Bronchial epithelial cell (primary cell): ENCODE measurements around the gene RABL6. TPM values are rescaled to one million over a fixed set of nuclear protein-coding genes. Genes with fewer than 3 reads are reported as not detected.
A peak's percentile ranks its signal among the peaks of the same experiment; 100 is the strongest.

Experiments
- DNase-seq: peaks from one replicate; pipeline ENCODE4 v3.0.0-alpha.2; 2010; ENCODE audit warnings: low read depth
- FAIRE-seq: peaks from 2 replicates; lab custom pipeline; 2011; peaks lifted over from hg19 to GRCh38; lab: Jason Lieb, UNC
- H3K27me3 ChIP-seq: 2 replicates; pipeline ENCODE4 v1.5.1; 2011; ENCODE audit warnings: low read length; ENCODE audit not compliant: control insufficient read depth, insufficient read depth
- H3K36me3 ChIP-seq: 2 replicates; pipeline ENCODE4 v1.5.1; 2011; ENCODE audit warnings: low read length; ENCODE audit not compliant: control insufficient read depth, insufficient read depth
- H3K4me3 ChIP-seq: 2 replicates; pipeline ENCODE4 v1.5.1; 2011; ENCODE audit warnings: mild to moderate bottlenecking, low read depth, low read length, control low read depth
- total RNA-seq: library from RNA; depleted of rRNA; stranded (reverse); fragments of >200 nt; gene quantifications from 2 replicates; pipeline ENCODE4 v1.2.1, GENCODE V29; 2014
- TF ChIP-seq, protein P1 (sequence below): IDR thresholded peaks from 2 replicates; pipeline ENCODE4 v1.5.1; 2011; ENCODE audit warnings: mild to moderate bottlenecking, moderate library complexity, low read length, control low read depth, inconsistent platforms; ENCODE audit not compliant: insufficient read depth, severe bottlenecking

Gene RABL6
- total RNA-seq, 1 donor from 2014 or later = 79.5 TPM

DNA sequence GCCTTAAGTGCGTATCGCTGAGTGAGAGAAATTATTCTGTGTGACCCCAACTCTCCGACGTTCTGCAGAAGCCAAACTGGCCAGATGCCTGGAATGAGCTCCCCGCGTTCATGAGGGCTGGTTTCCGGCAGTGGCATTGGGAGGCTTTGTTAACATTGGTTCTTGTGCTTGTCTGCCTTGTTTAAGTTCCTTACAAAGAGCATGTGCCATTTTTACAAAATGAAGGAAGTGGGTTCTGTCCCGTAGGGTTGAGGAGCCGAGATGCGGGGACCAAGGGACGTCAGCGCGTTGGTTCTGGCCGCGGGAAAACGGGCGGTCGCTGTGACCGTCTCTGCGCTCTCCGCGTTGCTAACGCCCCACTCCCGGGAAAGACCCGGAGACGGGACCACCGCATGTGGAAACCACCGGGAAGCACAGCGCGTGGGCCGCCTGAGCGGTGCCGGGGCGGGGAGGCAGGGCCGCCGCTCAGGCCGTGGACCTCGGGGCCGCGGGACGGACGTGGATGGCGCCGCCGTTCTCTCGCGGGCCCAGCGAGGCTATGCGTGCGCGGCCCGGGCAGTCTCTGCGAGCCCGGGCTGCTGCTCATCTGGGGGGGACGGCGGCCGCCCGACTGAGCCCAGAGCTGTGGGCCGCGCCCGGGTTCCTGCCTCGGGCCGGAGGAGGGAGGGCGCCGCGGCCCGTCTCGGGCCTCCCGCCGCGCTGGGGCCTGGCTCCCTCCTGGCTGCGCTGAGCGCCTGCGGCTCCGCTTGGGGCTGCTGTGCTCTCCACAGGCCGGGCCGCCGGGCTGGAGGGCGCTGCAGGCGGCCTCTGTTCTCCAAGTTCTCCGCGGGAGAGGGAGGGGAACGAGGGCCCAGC is 13.4 kb downstream of the RABL6 start:
- peaks cover 6% of the 10 kb centered on the region for H3K36me3 ChIP-seq
- no peaks in the 10 kb centered on the region for H3K27me3 ChIP-seq
- TF ChIP-seq, protein P1, sequence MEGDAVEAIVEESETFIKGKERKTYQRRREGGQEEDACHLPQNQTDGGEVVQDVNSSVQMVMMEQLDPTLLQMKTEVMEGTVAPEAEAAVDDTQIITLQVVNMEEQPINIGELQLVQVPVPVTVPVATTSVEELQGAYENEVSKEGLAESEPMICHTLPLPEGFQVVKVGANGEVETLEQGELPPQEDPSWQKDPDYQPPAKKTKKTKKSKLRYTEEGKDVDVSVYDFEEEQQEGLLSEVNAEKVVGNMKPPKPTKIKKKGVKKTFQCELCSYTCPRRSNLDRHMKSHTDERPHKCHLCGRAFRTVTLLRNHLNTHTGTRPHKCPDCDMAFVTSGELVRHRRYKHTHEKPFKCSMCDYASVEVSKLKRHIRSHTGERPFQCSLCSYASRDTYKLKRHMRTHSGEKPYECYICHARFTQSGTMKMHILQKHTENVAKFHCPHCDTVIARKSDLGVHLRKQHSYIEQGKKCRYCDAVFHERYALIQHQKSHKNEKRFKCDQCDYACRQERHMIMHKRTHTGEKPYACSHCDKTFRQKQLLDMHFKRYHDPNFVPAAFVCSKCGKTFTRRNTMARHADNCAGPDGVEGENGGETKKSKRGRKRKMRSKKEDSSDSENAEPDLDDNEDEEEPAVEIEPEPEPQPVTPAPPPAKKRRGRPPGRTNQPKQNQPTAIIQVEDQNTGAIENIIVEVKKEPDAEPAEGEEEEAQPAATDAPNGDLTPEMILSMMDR = no peak
- no peak overlapping the region for H3K4me3 ChIP-seq
- FAIRE-seq (peak; percentile 18), DNase-seq (no peak)

DNA sequence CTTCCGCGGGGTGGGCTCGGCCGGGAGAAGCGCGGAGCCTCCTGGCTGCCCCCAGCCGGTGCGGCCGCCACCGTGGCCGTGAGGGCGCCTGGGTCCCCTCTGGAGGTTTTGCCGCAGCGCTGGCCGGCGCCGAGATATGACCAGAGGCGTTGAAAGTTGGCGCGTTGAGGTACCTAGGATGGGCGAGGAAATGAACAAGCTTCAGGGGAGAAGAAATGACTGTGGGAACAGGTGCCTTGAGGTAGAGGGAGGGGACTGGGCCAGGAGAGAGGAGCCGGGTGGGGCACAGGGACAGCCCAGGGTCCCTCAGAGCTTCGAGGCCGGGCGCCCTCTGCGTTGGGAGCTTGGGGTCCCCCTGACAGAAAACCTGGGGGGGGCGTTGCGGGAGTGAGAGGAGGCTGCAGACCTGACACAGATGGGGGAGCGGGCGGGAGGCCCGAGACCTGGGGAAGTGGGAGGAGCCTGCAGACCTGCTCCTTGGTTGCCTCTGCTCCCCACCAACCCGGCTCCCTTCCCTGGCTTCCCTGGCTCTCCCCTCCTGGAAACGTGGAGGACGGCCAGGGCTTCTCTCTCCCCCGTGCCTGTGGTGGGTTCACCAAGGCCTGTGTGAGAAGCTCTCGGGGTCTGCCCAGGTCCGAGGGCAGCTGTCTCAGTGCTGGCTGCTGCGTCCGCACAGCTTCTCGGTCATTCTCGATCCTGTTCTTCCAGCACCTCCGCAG is 14.2 kb downstream of the RABL6 start:
- TF ChIP-seq, protein P1 = no peak
- DNase-seq = no peak
- Histone ChIP-seq H3K36me3 (peaks cover 11% of the 10 kb centered on the region), H3K27me3 (no peaks in the 10 kb centered on the region), H3K4me3 (no peak overlapping the region)
- FAIRE-seq = no peak

- TF ChIP-seq, protein P1 = no peak
- H3K27me3 ChIP-seq = no peaks in the 10 kb centered on the region
- FAIRE-seq = no peak
- no peak for DNase-seq
- no peak overlapping the region for H3K4me3 ChIP-seq
- H3K36me3 ChIP-seq = peaks cover 17% of the 10 kb centered on the region
These were observed 15.6 kb downstream of the RABL6 start for GRCh38 chr9:136823136-136824046.

- DNase-seq (no peak), FAIRE-seq (no peak)
These were observed 16.9 kb downstream of the RABL6 start for GRCh38 chr9:136824496-136825225.

More at GRCh38 chr9:136824496-136825225, 16.9 kb downstream of the RABL6 start:
- H3K27me3 ChIP-seq = no peaks in the 10 kb centered on the region
- peaks cover 27% of the 10 kb centered on the region for H3K36me3 ChIP-seq
- no peak overlapping the region for H3K4me3 ChIP-seq
- TF ChIP-seq, protein P1 = no peak
